HG03575 (cell line): Measurements from ENCODE around the gene NXF1.
"Not testable (repeated sequence)": the region's sequence is repeated elsewhere in the genome, so short reads cannot be mapped to it uniquely, and the experiment has no call there.

Experiments
- ATAC-seq: cut with Tn5 transposase; IDR thresholded peaks from one replicate; pipeline ENCODE4 v1.9.1; 2021; ENCODE audit not compliant: unreplicated experiment, insufficient number of reproducible peaks, low FRiP score; ENCODE audit errors: extremely low read depth

The NXF1 gene

GRCh38 chr11:62752994-62753735 is 52.1 kb downstream of the NXF1 start:
- ATAC-seq: no peak

DNA sequence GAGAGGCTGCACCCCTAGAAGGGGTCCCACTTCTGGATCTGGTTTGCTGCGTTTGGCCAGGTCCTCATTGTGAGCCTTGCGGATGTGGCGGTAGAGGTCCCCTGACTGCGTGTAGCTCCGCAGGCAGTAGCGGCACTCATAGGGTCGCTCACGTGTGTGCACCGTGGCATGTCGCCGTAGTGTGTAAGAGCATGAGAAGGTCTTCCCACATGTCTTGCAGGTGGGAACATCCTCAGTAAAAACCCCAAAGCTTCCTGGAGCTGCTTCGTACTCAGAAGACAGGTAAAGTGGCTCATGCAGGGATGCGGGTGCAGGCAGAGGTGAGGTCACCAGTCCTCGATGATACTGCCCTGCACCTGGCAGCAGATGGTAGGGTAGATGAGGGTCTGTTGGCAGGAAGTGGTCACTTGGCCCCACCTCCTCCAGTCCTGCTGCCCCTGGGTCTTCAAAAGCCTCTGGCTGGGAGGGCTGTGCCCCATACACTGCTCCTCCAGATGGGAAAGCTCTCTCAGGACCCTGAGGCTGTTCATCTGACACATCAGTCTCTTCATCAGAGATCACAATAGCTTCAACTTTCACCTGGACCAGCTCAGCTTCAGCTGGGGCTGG is 53.0 kb downstream of the NXF1 start:
- no peak for ATAC-seq

DNA sequence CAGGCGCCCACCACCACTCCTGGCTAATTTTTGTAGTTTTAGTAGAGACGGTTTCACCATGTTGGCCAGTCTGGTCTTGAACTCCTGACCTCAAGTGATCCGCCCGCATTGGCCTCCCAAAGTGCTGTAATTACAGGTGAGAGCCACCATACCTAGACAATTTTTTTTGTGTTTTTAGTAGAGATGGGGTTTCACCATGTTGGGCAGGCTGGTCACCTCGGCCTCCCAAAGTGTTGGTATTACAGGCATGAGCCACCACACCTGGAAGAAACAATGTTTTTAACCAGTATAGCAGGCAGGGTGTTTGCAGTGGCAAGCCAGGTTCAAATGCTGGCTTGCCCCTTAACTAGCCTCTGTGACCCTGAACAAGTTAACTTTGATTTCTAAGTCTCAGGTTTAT is 55.3 kb downstream of the NXF1 start:
- not testable (repeated sequence) for ATAC-seq

DNA sequence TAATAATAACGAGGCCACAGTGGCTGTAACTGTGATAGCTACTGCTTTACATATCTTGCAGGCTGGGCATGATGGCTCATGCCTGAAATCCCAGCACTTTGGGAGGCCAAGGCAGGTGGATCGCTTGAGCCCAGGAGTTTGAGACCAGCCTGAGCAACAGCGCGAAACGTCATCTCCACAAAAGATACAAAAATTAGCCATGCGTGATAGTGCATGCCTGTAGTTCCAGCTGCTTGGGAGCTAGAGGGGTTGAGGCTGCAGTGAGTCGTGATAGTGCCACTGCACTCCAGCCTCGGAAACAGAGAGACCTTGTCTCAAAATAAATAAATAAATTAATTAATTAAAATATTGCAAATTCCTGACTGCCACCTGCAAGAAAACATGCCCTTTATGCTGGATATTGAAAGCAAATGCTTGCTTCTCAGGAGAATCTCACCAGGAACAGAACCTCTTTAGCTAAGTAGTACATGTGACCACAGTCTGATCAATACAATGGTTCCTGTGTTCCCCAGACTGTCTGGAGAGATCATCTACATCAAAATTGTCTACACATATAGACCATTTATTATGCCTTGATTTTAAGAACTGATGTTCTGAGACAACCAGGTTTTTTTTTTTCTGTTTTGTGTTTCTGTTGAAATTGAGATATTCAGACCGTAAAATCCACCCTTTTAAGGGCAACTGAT is 57.6 kb downstream of the NXF1 start:
- no peak for ATAC-seq
